GM23248 (cell line): Measurements from ENCODE around the gene CD63.

Source experiments
- EZH2 ChIP-seq: fragments of 200-600 bp; sonication (generic); IDR thresholded peaks from 2 replicates; pipeline ENCODE4 v1.6.1; 2018; ENCODE audit warnings: antibody characterized with exemption, mild to moderate bottlenecking; ENCODE audit not compliant: insufficient read depth, poor library complexity, severe bottlenecking
- EZH2phosphoT487 ChIP-seq: fragments of 200-600 bp; sonication (generic); IDR thresholded peaks from 2 replicates; pipeline ENCODE4 v1.6.1; 2018; ENCODE audit warnings: antibody characterized with exemption, moderate library complexity, mild to moderate bottlenecking, low read depth; ENCODE audit not compliant: insufficient read depth

- TF ChIP-seq EZH2 (no peak), EZH2phosphoT487 (no peak)
Observed at GRCh38 chr12:55715169-55715764, 13.5 kb downstream of the CD63 start.
